ENCODE data around the gene UGT1A9. TPM values are rescaled to one million over a fixed set of nuclear protein-coding genes. Genes with fewer than 3 reads are reported as not detected.

The UGT1A9 gene
- total and polyA plus RNA-seq, 4 donors, result 0.16 TPM; not detected in 3

GRCh38 chr2:233807966-233808935 lies 136.6 kb downstream of the UGT1A9 start:
- WGBS (ENCODE audit: insufficient coverage), result 84% methylated on average over 10 of the region's 10 CpGs
- H3K27me3 ChIP-seq (ENCODE audit: control insufficient read depth, insufficient read depth, low read length), result no peaks in the 10 kb centered on the region
- no peaks in the 10 kb centered on the region for H3K36me3 ChIP-seq (ENCODE audit: control insufficient read depth, insufficient read depth, low read length)
- H3K9me3 ChIP-seq (ENCODE audit: control insufficient read depth, insufficient read depth, low read length), result no peaks in the 10 kb centered on the region
- no peak overlapping the region for H3K27ac ChIP-seq (ENCODE audit: low read depth, low read length)
- H3K4me1 ChIP-seq (ENCODE audit: control insufficient read depth, insufficient read depth, low read length), result no peaks in the 10 kb centered on the region
- DNase-seq (ENCODE audit: low read depth in 4 of 6, low spot score in 6 of 6), result no peak
- no peak overlapping the region for H3K4me3 ChIP-seq (ENCODE audit: low read depth, low read length)

DNA sequence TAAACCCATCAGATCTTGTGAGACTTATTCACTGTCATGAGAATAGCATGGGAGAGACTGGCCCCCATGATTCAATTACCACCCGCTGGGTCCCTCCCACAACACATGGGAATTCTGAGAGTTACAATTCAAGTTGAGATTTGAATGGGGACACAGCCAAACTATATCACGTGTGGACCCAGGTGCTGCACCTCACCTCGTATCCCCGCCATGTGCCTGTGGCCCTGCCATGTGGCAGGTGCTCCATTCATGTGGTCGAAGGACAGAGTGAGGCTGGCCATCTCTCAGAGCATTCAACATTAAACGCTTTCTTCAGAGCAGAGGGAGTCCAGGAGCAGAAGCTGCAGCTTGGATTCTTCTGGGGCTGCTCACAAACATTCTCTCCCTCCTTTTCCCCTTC lies 138.7 kb downstream of the UGT1A9 start:
- H3K36me3 ChIP-seq (ENCODE audit: control insufficient read depth, insufficient read depth, low read length), result no peaks in the 10 kb centered on the region
- H3K4me1 ChIP-seq (ENCODE audit: control insufficient read depth, insufficient read depth, low read length), result no peaks in the 10 kb centered on the region
- no peak overlapping the region for H3K4me3 ChIP-seq (ENCODE audit: low read depth, low read length)
- H3K27ac ChIP-seq (ENCODE audit: low read depth, low read length), result no peak overlapping the region
- WGBS (ENCODE audit: insufficient coverage), result 89% methylated on average over 6 of the region's 6 CpGs
- no peak for DNase-seq (ENCODE audit: low read depth in 4 of 6, low spot score in 6 of 6)
- no peaks in the 10 kb centered on the region for H3K9me3 ChIP-seq (ENCODE audit: control insufficient read depth, insufficient read depth, low read length)
- H3K27me3 ChIP-seq (ENCODE audit: control insufficient read depth, insufficient read depth, low read length), result no peaks in the 10 kb centered on the region

DNA sequence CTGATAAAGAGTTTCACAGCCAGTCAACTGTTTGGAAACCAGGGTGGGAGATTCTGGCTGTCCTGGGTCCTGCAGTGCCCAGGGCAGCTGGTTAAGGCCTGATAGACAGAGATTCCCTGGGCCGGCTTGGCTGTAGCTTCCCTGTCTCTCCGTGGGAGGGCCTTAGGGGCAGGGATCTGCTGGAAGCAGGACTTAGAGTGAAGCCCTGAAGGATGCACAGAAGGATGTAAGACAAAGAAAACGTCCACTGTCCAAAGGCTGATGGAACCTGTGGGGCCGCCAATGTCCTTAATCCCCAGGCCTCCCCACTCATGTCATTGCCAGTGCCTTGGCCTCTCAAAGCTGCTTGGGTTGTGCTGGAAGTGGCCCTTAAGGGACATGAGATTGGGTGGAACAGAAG lies 139.4 kb downstream of the UGT1A9 start:
- 86% methylated on average over 4 of the region's 4 CpGs for WGBS (ENCODE audit: insufficient coverage)

GRCh38 chr2:233811732-233812131 lies 140.0 kb downstream of the UGT1A9 start:
- Histone ChIP-seq H3K27me3 (ENCODE audit: control insufficient read depth, insufficient read depth, low read length) (no peaks in the 10 kb centered on the region), H3K4me1 (ENCODE audit: control insufficient read depth, insufficient read depth, low read length) (peaks cover 4% of the 10 kb centered on the region), H3K27ac (ENCODE audit: low read depth, low read length) (no peak overlapping the region), H3K4me3 (ENCODE audit: low read depth, low read length) (no peak overlapping the region), H3K36me3 (ENCODE audit: control insufficient read depth, insufficient read depth, low read length) (no peaks in the 10 kb centered on the region), H3K9me3 (ENCODE audit: control insufficient read depth, insufficient read depth, low read length) (no peaks in the 10 kb centered on the region)
- WGBS (ENCODE audit: insufficient coverage), result 92% methylated on average over 3 of the region's 8 CpGs
- no peak for DNase-seq (ENCODE audit: low read depth in 4 of 6, low spot score in 6 of 6)

More for the DNA sequence above, 139.4 kb downstream of the UGT1A9 start:
- H3K27me3 ChIP-seq (ENCODE audit: control insufficient read depth, insufficient read depth, low read length), result no peaks in the 10 kb centered on the region
- H3K36me3 ChIP-seq (ENCODE audit: control insufficient read depth, insufficient read depth, low read length), result no peaks in the 10 kb centered on the region
- H3K4me3 ChIP-seq (ENCODE audit: low read depth, low read length), result no peak overlapping the region
- DNase-seq (ENCODE audit: low read depth in 4 of 6, low spot score in 6 of 6), result no peak
- no peak overlapping the region for H3K27ac ChIP-seq (ENCODE audit: low read depth, low read length)
- H3K4me1 ChIP-seq (ENCODE audit: control insufficient read depth, insufficient read depth, low read length), result no peaks in the 10 kb centered on the region
- no peaks in the 10 kb centered on the region for H3K9me3 ChIP-seq (ENCODE audit: control insufficient read depth, insufficient read depth, low read length)

DNA sequence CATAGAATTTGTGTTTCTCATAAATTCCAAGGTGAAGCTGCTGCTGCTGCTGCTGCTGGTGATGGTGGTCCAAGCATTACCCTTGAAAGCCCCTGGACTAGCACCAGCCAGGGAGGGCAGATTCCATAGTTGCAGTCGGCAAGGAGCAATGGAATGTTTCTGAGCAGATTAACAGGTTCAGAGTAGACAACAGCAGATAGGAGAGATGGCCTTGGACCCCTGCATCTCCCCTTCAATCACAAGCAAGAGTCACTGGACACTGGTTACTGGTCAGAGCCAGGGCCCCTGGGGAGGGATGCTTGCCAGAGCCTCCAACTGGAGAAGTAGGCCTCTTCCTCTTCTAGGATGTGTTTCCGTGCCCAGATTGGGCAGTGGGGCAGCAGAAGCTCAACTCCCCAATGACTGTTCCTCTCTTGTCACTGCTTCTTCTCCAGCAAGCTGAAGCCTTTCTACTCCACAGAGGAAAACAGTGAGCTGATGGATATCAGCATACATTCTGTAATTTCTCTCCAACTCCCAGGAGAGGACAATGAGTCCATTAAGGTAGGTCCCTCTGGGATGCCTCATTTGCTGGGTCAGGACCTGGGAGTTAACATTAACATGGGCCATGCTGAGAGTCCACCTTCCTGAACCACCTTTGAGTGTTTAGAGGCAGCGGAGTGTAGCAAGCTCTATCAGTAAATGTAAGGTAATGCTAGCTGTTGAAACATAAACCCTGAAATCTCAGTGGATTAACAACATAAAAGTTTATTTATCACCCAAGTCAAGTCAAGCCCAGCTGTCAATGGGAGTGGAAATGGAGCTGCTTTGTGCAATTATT lies 141.7 kb downstream of the UGT1A9 start:
- WGBS (ENCODE audit: insufficient coverage), result 89% methylated on average over 2 of the region's 3 CpGs
- no peak overlapping the region for H3K4me3 ChIP-seq (ENCODE audit: low read depth, low read length)
- no peaks in the 10 kb centered on the region for H3K27me3 ChIP-seq (ENCODE audit: control insufficient read depth, insufficient read depth, low read length)
- no peaks in the 10 kb centered on the region for H3K9me3 ChIP-seq (ENCODE audit: control insufficient read depth, insufficient read depth, low read length)
- H3K27ac ChIP-seq (ENCODE audit: low read depth, low read length), result no peak overlapping the region
- DNase-seq (ENCODE audit: low read depth in 4 of 6, low spot score in 6 of 6), result no peak
- H3K36me3 ChIP-seq (ENCODE audit: control insufficient read depth, insufficient read depth, low read length), result no peaks in the 10 kb centered on the region
- peaks cover 5% of the 10 kb centered on the region for H3K4me1 ChIP-seq (ENCODE audit: control insufficient read depth, insufficient read depth, low read length)

DNA sequence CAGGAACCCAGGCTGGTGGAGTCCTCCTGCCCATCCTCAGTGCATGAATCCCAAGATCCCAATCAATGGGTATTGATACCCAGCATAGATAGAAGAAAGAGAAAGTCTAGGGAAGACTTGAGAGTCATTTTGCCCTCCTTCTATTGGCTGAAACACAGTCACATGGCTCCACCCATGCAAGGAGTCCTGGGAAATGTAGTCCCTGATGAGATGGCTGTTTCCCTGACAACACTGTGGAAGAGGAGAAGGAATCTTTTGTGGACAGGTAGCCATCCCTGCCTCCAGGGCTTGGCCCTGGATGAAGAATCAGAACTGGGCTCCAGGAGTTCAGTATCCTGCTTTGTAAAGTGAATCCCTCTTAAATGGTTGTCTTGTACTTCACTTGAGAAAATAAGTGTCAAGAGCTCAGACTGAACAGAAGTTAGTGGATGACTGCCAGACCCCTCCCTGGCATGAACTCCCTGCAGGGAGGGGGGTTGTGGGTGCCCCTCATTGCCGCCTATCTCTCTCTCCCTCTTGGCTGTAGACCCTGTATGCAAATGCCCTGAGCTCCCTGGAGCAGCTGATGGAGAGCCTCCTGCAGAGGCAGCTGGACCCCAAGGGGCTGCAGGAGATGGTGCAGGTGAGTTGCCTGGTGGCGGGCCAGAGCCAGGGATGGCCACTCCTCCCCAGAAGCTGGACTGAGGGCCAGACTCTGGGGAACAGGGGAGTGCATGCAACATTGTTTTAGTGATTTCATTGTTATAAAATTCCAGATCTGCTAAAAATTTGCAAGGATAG lies 142.5 kb downstream of the UGT1A9 start:
- DNase-seq (ENCODE audit: low read depth in 4 of 6, low spot score in 6 of 6), result peak in 2 of 6 donors; percentile 16 to 89
- Histone ChIP-seq H3K4me1 (ENCODE audit: control insufficient read depth, insufficient read depth, low read length) (peaks cover 5% of the 10 kb centered on the region), H3K36me3 (ENCODE audit: control insufficient read depth, insufficient read depth, low read length) (no peaks in the 10 kb centered on the region), H3K27ac (ENCODE audit: low read depth, low read length) (no peak overlapping the region), H3K9me3 (ENCODE audit: control insufficient read depth, insufficient read depth, low read length) (no peaks in the 10 kb centered on the region), H3K4me3 (ENCODE audit: low read depth, low read length) (no peak overlapping the region), H3K27me3 (ENCODE audit: control insufficient read depth, insufficient read depth, low read length) (no peaks in the 10 kb centered on the region)
- WGBS (ENCODE audit: insufficient coverage), result 52% methylated on average over 2 of the region's 2 CpGs

- no CpG with 5 or more reads among the region's 6 CpGs for WGBS (ENCODE audit: insufficient coverage)
- H3K36me3 ChIP-seq (ENCODE audit: control insufficient read depth, insufficient read depth, low read length), result no peaks in the 10 kb centered on the region
These were observed 144.2 kb downstream of the UGT1A9 start for GRCh38 chr2:233815861-233816260.

GRCh38 chr2:233816334-233816733 lies 144.6 kb downstream of the UGT1A9 start:
- DNase-seq (ENCODE audit: low read depth in 4 of 6, low spot score in 6 of 6), result peak in 2 of 6 donors; percentile 24 to 34
- Histone ChIP-seq H3K36me3 (ENCODE audit: control insufficient read depth, insufficient read depth, low read length) (no peaks in the 10 kb centered on the region), H3K4me1 (ENCODE audit: control insufficient read depth, insufficient read depth, low read length) (peaks cover 5% of the 10 kb centered on the region), H3K27me3 (ENCODE audit: control insufficient read depth, insufficient read depth, low read length) (no peaks in the 10 kb centered on the region), H3K9me3 (ENCODE audit: control insufficient read depth, insufficient read depth, low read length) (no peaks in the 10 kb centered on the region), H3K27ac (ENCODE audit: low read depth, low read length) (no peak overlapping the region), H3K4me3 (ENCODE audit: low read depth, low read length) (no peak overlapping the region)
- 0% methylated on average over 1 of the region's 2 CpGs for WGBS (ENCODE audit: insufficient coverage)

More at GRCh38 chr2:233815861-233816260, 144.2 kb downstream of the UGT1A9 start:
- no peak for DNase-seq (ENCODE audit: low read depth in 4 of 6, low spot score in 6 of 6)
- Histone ChIP-seq H3K27ac (ENCODE audit: low read depth, low read length) (no peak overlapping the region), H3K9me3 (ENCODE audit: control insufficient read depth, insufficient read depth, low read length) (no peaks in the 10 kb centered on the region), H3K4me3 (ENCODE audit: low read depth, low read length) (no peak overlapping the region), H3K4me1 (ENCODE audit: control insufficient read depth, insufficient read depth, low read length) (peaks cover 5% of the 10 kb centered on the region), H3K27me3 (ENCODE audit: control insufficient read depth, insufficient read depth, low read length) (no peaks in the 10 kb centered on the region)

- peaks cover 5% of the 10 kb centered on the region for H3K4me1 ChIP-seq (ENCODE audit: control insufficient read depth, insufficient read depth, low read length)
- no peaks in the 10 kb centered on the region for H3K9me3 ChIP-seq (ENCODE audit: control insufficient read depth, insufficient read depth, low read length)
- WGBS (ENCODE audit: insufficient coverage), result 94% methylated on average over 3 of the region's 4 CpGs
- no peak overlapping the region for H3K4me3 ChIP-seq (ENCODE audit: low read depth, low read length)
- DNase-seq (ENCODE audit: low read depth in 4 of 6, low spot score in 6 of 6), result no peak
- H3K27me3 ChIP-seq (ENCODE audit: control insufficient read depth, insufficient read depth, low read length), result no peaks in the 10 kb centered on the region
- no peak overlapping the region for H3K27ac ChIP-seq (ENCODE audit: low read depth, low read length)
- H3K36me3 ChIP-seq (ENCODE audit: control insufficient read depth, insufficient read depth, low read length), result no peaks in the 10 kb centered on the region
These were observed 145.1 kb downstream of the UGT1A9 start for GRCh38 chr2:233816771-233817170.
